H1 (cell line): ENCODE data around the gene CBLB. TPM values are rescaled to one million over a fixed set of nuclear protein-coding genes. Genes with fewer than 3 reads are reported as not detected.

Experiments
- BACH1 ChIP-seq: IDR thresholded peaks from 2 replicates; pipeline ENCODE4 v1.6.1; 2012; ENCODE audit warnings: low read length, improper control_type of control experiment
- EZH2 ChIP-seq: fragments of 200-600 bp; sonication (generic); IDR thresholded peaks from 2 replicates; pipeline ENCODE4 v1.7.1; 2012; ENCODE audit warnings: low read depth, mild to moderate bottlenecking, moderate library complexity, low read length, inconsistent platforms; ENCODE audit not compliant: severe bottlenecking
- NANOG ChIP-seq: IDR thresholded peaks from 2 replicates; pipeline ENCODE4 v1.6.1; 2011; ENCODE audit warnings: low read length, low read depth, mild to moderate bottlenecking, inconsistent platforms; ENCODE audit not compliant: insufficient read depth, poor library complexity, severe bottlenecking
- RXRA ChIP-seq: IDR thresholded peaks from 2 replicates; pipeline ENCODE4 v1.6.1; 2011; ENCODE audit warnings: low read depth, mild to moderate bottlenecking, low read length, moderate library complexity; ENCODE audit not compliant: insufficient read depth
- SIN3A ChIP-seq, 2 experiments: IDR thresholded peaks in 1 of 2; conservative IDR thresholded peaks in 1 of 2; 2 replicates each; pipeline ENCODE4 v1.6.1; 2011 to 2012; ENCODE audit warnings: low read length in 2 of 2, improper control_type of control experiment in 1 of 2, low read depth in 1 of 2, mild to moderate bottlenecking in 1 of 2
- TEAD4 ChIP-seq: IDR thresholded peaks from 2 replicates; pipeline ENCODE4 v1.6.1; 2012; ENCODE audit warnings: low read depth, low read length, inconsistent platforms, mixed read lengths
- polyA plus RNA-seq, 7 experiments: library from polyadenylated mRNA; depleted of rRNA in 3 of 7; stranded (reverse) in 5 of 7; unstranded in 2 of 7; fragments of >200 nt in 5 of 7; fragments of 200-250 nt in 2 of 7; gene quantifications; 1 replicate in 5 of 7; 2 replicates in 1 of 7; 4 replicates in 1 of 7; pipeline versions ENCODE4 v1.2.1 to v1.2.3, GENCODE V29; 2011 to 2013; ENCODE audit warnings: missing spikeins in 2 of 7, mixed read lengths in 2 of 7
- total RNA-seq: library from RNA; stranded (reverse); fragmentation: NEBNext Ultra II Directional; extraction: Animal tissue kit (Norgen Biotek cat#: 25700); gene quantifications from 2 replicates; pipeline ENCODE4 v1.2.1, GENCODE V29; 2021
- TF ChIP-seq, protein P1 (sequence below), 3 experiments: IDR thresholded peaks; 1 replicate in 2 of 3; 2 replicates in 1 of 3; pipeline versions ENCODE4 v1.5.1 to v1.6.1; 2011; ENCODE audit warnings: low read length in 3 of 3, mild to moderate bottlenecking in 3 of 3, inconsistent platforms in 2 of 3, low read depth in 1 of 3, moderate library complexity in 1 of 3; ENCODE audit not compliant: insufficient read depth in 1 of 3; ENCODE audit errors: control extremely low read depth in 1 of 3

The CBLB gene
- total and polyA plus RNA-seq, 2 of the 8 experiments (the other 6 are each of a cell fraction or from before 2014, with no cell fraction given) = 14.5 to 26.0 TPM

DNA sequence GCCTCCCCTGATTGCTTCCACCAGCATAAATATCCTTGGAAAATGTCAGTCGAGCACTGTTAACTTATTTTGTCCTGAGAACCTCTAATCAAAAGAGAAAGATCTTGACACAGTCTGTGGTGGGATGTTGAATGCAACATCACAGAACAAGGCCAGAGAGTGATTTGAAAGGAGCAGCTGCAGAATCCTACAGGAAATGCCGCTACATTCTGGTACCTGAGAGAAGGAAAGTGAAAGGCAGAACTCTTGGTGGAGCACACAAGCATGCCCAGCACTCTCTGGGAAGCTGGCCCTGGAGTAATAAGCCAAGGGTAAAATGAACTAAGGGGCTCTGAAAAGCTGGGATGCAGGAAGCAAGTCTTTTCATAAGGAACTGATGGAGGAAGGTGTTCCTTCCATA is 75.8 kb downstream of the CBLB start (continued):
- TF ChIP-seq SIN3A (conservative IDR thresholded peaks at IDR 0.05 in 1 of 2, IDR thresholded peaks at IDR 0.05 in 1 of 2; ENCODE audit: low read depth in 1 of 2, low read length in 2 of 2) (no peak), EZH2 (no peak), BACH1 (no peak), RXRA (no peak), NANOG (no peak), TEAD4 (no peak)
- TF ChIP-seq, protein P1, sequence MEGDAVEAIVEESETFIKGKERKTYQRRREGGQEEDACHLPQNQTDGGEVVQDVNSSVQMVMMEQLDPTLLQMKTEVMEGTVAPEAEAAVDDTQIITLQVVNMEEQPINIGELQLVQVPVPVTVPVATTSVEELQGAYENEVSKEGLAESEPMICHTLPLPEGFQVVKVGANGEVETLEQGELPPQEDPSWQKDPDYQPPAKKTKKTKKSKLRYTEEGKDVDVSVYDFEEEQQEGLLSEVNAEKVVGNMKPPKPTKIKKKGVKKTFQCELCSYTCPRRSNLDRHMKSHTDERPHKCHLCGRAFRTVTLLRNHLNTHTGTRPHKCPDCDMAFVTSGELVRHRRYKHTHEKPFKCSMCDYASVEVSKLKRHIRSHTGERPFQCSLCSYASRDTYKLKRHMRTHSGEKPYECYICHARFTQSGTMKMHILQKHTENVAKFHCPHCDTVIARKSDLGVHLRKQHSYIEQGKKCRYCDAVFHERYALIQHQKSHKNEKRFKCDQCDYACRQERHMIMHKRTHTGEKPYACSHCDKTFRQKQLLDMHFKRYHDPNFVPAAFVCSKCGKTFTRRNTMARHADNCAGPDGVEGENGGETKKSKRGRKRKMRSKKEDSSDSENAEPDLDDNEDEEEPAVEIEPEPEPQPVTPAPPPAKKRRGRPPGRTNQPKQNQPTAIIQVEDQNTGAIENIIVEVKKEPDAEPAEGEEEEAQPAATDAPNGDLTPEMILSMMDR (IDR thresholded peaks at IDR 0.05; ENCODE audit: control extremely low read depth in 1 of 3, insufficient read depth in 1 of 3, low read depth in 1 of 3, low read length in 3 of 3) = no peak
- TF ChIP-seq, all 59 proteins: peak for 0
